Measurements from ENCODE around the gene CYP2B6. TPM values are rescaled to one million over a fixed set of nuclear protein-coding genes. Genes with fewer than 3 reads are reported as not detected.
"Not testable (repeated sequence)": the region's sequence is repeated elsewhere in the genome, so short reads cannot be mapped to it uniquely, and the experiment has no call there.

CYP2B6 gene
- total and polyA plus RNA-seq, 2 donors (not counting 1 experiment from before 2014, with no cell fraction given), result not detected

DNA sequence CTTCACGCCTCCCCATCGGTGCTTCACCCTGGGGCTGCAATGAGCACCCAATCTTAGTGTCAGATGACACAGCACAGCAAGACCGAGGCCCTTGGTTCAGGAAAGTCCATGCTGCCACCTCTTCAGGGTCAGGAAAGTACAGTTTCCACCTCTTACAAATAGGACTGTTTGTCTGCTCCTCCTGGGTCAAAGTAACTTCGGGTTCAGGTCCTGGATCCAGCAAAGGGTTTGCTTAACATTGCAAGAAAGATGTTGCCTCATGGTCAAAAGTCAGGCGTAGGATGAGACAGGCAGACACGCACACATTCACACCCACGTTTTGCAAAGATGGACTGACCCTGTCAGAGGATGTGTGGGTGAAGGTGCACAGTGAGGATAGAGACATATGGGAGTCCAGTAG is 1.6 kb upstream of the CYP2B6 start:
- Mint-ChIP-seq H3K27me3 (peaks cover 28% of the 10 kb centered on the region), H3K4me3 (no peak overlapping the region), H3K4me1 (no peaks in the 10 kb centered on the region), H3K9me3 (ENCODE audit: insufficient read depth) (peaks cover 9% of the 10 kb centered on the region), H3K27ac (no peak overlapping the region)
- Histone ChIP-seq H3K9ac (ENCODE audit: low read length) (no peak overlapping the region), H4K20me1 (ENCODE audit: control insufficient read depth, insufficient read depth, low read length, poor library complexity, severe bottlenecking) (no peaks in the 10 kb centered on the region), H3K9me3 (ENCODE audit: control extremely low read depth in 1 of 3, control insufficient read depth in 2 of 3, insufficient read depth in 1 of 3, low read length in 2 of 3) (peaks cover 0 to 3% (median 1%) of the 10 kb centered on the region in 3 donors), H3K4me2 (replicated peaks; ENCODE audit: low read depth, low read length, poor library complexity, severe bottlenecking) (no peak overlapping the region), H3K27me3 (replicated peaks in 1 of 4; ENCODE audit: control extremely low read depth in 1 of 4, control insufficient read depth in 3 of 4, insufficient read depth in 4 of 4, low read length in 3 of 4) (no peaks in the 10 kb centered on the region), H3K79me2 (ENCODE audit: control insufficient read depth, insufficient read depth, low read length) (no peaks in the 10 kb centered on the region), H3K27ac (ENCODE audit: low read length in 2 of 2) (no peak overlapping the region), H3K36me3 (replicated peaks in 1 of 2; ENCODE audit: control extremely low read depth in 1 of 2, control insufficient read depth in 1 of 2, extremely low read depth in 1 of 2, insufficient read depth in 2 of 2, low read length in 1 of 2) (no peaks in the 10 kb centered on the region), H2AFZ (ENCODE audit: insufficient read depth, low read depth, low read length, poor library complexity, severe bottlenecking) (no peak overlapping the region), H3K4me1 (ENCODE audit: control insufficient read depth in 2 of 2, insufficient read depth in 2 of 2, low read length in 2 of 2) (no peaks in the 10 kb centered on the region), H3K4me3 (ENCODE audit: control extremely low read depth in 1 of 5, extremely low read depth in 1 of 5, insufficient read depth in 1 of 5, low read depth in 2 of 5, low read length in 4 of 5) (no peak overlapping the region)
- ChIA-PET CTCF (no interaction called here), POLR2A (no interaction called here)
- WGBS (ENCODE audit: insufficient coverage), result 90% methylated on average over 7 of the region's 7 CpGs
- ATAC-seq (ENCODE audit: low read depth) (no peak), DNase-seq (no peak)
- TF ChIP-seq, protein P1, sequence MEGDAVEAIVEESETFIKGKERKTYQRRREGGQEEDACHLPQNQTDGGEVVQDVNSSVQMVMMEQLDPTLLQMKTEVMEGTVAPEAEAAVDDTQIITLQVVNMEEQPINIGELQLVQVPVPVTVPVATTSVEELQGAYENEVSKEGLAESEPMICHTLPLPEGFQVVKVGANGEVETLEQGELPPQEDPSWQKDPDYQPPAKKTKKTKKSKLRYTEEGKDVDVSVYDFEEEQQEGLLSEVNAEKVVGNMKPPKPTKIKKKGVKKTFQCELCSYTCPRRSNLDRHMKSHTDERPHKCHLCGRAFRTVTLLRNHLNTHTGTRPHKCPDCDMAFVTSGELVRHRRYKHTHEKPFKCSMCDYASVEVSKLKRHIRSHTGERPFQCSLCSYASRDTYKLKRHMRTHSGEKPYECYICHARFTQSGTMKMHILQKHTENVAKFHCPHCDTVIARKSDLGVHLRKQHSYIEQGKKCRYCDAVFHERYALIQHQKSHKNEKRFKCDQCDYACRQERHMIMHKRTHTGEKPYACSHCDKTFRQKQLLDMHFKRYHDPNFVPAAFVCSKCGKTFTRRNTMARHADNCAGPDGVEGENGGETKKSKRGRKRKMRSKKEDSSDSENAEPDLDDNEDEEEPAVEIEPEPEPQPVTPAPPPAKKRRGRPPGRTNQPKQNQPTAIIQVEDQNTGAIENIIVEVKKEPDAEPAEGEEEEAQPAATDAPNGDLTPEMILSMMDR (IDR thresholded peaks at IDR 0.05), result no peak
- no peak for TF ChIP-seq EZH2 (IDR thresholded peaks at IDR 0.05; ENCODE audit: borderline replicate concordance, insufficient read depth, low read depth, low read length, poor library complexity, severe bottlenecking)
- intact Hi-C loops (cut with micrococcal nuclease), result no loop called here

DNA sequence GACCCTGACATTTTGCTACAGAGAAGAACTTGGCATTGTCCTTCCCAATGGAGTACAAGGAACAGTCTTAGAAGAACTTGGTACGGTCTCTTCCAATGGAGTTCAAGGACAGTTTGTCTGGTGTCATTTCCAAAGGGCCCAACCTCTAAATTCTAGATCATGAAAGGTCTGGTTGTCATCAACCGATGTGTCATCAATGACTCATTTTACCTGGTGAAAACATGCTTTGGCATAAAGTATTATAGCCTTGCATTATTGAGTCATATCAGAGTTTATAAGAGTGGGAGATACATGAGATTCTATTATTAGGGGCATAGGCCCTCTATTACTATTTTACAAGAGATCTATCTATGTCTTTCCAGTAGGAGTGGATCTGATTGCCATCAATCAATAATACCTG is 4.3 kb downstream of the CYP2B6 start:
- no peaks in the 10 kb centered on the region for H3K36me3 ChIP-seq (replicated peaks in 1 of 2; ENCODE audit: control extremely low read depth in 1 of 2, control insufficient read depth in 1 of 2, extremely low read depth in 1 of 2, insufficient read depth in 2 of 2, low read length in 1 of 2)
- peaks cover 0 to 10% (median 0%) of the 10 kb centered on the region in 3 donors for H3K9me3 ChIP-seq (ENCODE audit: control extremely low read depth in 1 of 3, control insufficient read depth in 2 of 3, insufficient read depth in 1 of 3, low read length in 2 of 3)
- no peaks in the 10 kb centered on the region for H3K4me1 Mint-ChIP-seq
- 100% methylated on average over 1 of the region's 2 CpGs for WGBS (ENCODE audit: insufficient coverage)
- ChIA-PET CTCF (no interaction called here), POLR2A (no interaction called here)
- no peak overlapping the region for H3K27ac Mint-ChIP-seq
- H3K79me2 ChIP-seq (ENCODE audit: control insufficient read depth, insufficient read depth, low read length), result no peaks in the 10 kb centered on the region
- H3K4me1 ChIP-seq (ENCODE audit: control insufficient read depth in 2 of 2, insufficient read depth in 2 of 2, low read length in 2 of 2), result no peaks in the 10 kb centered on the region
- no peak overlapping the region for H3K4me3 ChIP-seq (ENCODE audit: control extremely low read depth in 1 of 5, extremely low read depth in 1 of 5, insufficient read depth in 1 of 5, low read depth in 2 of 5, low read length in 4 of 5)
- H3K9me3 Mint-ChIP-seq (ENCODE audit: insufficient read depth), result peaks cover 5% of the 10 kb centered on the region
- no peak overlapping the region for H3K4me3 Mint-ChIP-seq
- no peak overlapping the region for H2AFZ ChIP-seq (ENCODE audit: insufficient read depth, low read depth, low read length, poor library complexity, severe bottlenecking)
- H3K27me3 ChIP-seq (replicated peaks in 1 of 4; ENCODE audit: control extremely low read depth in 1 of 4, control insufficient read depth in 3 of 4, insufficient read depth in 4 of 4, low read length in 3 of 4), result peaks cover 0 to 6% (median 0%) of the 10 kb centered on the region in 4 experiments
- no peaks in the 10 kb centered on the region for H4K20me1 ChIP-seq (ENCODE audit: control insufficient read depth, insufficient read depth, low read length, poor library complexity, severe bottlenecking)
- peaks cover 12% of the 10 kb centered on the region for H3K27me3 Mint-ChIP-seq
- DNase-seq (no peak), ATAC-seq (ENCODE audit: low read depth) (no peak)
- TF ChIP-seq EZH2 (IDR thresholded peaks at IDR 0.05; ENCODE audit: borderline replicate concordance, insufficient read depth, low read depth, low read length, poor library complexity, severe bottlenecking), result no peak
- TF ChIP-seq, protein P1 (IDR thresholded peaks at IDR 0.05), result no peak
- no peak overlapping the region for H3K4me2 ChIP-seq (replicated peaks; ENCODE audit: low read depth, low read length, poor library complexity, severe bottlenecking)
- no peak overlapping the region for H3K27ac ChIP-seq (ENCODE audit: low read length in 2 of 2)
- intact Hi-C loops (cut with micrococcal nuclease), result no loop called here
- H3K9ac ChIP-seq (ENCODE audit: low read length), result no peak overlapping the region

DNA sequence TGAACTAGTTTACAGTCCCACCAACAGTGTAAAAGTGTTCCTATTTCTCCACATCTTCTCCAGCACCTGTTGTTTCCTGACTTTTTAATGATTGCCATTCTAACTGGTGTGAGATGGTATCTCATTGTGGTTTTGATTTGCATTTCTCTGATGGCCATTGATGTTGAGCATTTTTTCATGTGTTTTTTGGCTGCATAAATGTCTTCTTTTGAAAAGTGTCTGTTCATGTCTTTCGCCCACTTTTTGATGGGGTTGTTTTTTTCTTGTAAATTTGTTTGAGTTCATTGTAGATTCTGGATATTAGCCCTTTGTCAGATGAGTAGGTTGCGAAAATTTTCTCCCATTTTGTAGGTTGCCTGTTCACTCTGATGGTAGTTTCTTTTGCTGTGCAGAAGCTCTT is 7.9 kb downstream of the CYP2B6 start:
- no CpG with 5 or more reads among the region's 2 CpGs for WGBS (ENCODE audit: insufficient coverage)
- peaks cover 22% of the 10 kb centered on the region for H3K27me3 Mint-ChIP-seq
- not testable (repeated sequence) for H3K27me3 ChIP-seq (replicated peaks in 1 of 4; ENCODE audit: control extremely low read depth in 1 of 4, control insufficient read depth in 3 of 4, insufficient read depth in 4 of 4, low read length in 3 of 4)

More for the DNA sequence above, 7.9 kb downstream of the CYP2B6 start:
- DNase-seq; CTCF ChIA-PET; H3K27ac Mint-ChIP-seq; H3K27ac ChIP-seq (ENCODE audit: low read length in 2 of 2); H3K9me3 ChIP-seq (ENCODE audit: control extremely low read depth in 1 of 3, control insufficient read depth in 2 of 3, insufficient read depth in 1 of 3, low read length in 2 of 3); H3K9ac ChIP-seq (ENCODE audit: low read length); intact Hi-C loops (cut with micrococcal nuclease); ATAC-seq (ENCODE audit: low read depth); H3K9me3 Mint-ChIP-seq (ENCODE audit: insufficient read depth); H3K4me2 ChIP-seq (replicated peaks; ENCODE audit: low read depth, low read length, poor library complexity, severe bottlenecking); H3K36me3 ChIP-seq (replicated peaks in 1 of 2; ENCODE audit: control extremely low read depth in 1 of 2, control insufficient read depth in 1 of 2, extremely low read depth in 1 of 2, insufficient read depth in 2 of 2, low read length in 1 of 2); H3K4me1 ChIP-seq (ENCODE audit: control insufficient read depth in 2 of 2, insufficient read depth in 2 of 2, low read length in 2 of 2); H3K79me2 ChIP-seq (ENCODE audit: control insufficient read depth, insufficient read depth, low read length); H3K4me3 Mint-ChIP-seq; H3K4me1 Mint-ChIP-seq; H2AFZ ChIP-seq (ENCODE audit: insufficient read depth, low read depth, low read length, poor library complexity, severe bottlenecking); H3K4me3 ChIP-seq (ENCODE audit: control extremely low read depth in 1 of 5, extremely low read depth in 1 of 5, insufficient read depth in 1 of 5, low read depth in 2 of 5, low read length in 4 of 5); H4K20me1 ChIP-seq (ENCODE audit: control insufficient read depth, insufficient read depth, low read length, poor library complexity, severe bottlenecking); POLR2A ChIA-PET: not testable (repeated sequence)

Data from B cell (primary cell).